IPS DF 4.7 (cell line): ENCODE results near the gene NPHS2.

ENCODE experiments used
- DNase-seq: peaks from one replicate; pipeline ENCODE4 v3.0.0-alpha.2; 2013; ENCODE audit warnings: low spot score; ENCODE audit errors: extremely low read depth

NPHS2 gene

DNA sequence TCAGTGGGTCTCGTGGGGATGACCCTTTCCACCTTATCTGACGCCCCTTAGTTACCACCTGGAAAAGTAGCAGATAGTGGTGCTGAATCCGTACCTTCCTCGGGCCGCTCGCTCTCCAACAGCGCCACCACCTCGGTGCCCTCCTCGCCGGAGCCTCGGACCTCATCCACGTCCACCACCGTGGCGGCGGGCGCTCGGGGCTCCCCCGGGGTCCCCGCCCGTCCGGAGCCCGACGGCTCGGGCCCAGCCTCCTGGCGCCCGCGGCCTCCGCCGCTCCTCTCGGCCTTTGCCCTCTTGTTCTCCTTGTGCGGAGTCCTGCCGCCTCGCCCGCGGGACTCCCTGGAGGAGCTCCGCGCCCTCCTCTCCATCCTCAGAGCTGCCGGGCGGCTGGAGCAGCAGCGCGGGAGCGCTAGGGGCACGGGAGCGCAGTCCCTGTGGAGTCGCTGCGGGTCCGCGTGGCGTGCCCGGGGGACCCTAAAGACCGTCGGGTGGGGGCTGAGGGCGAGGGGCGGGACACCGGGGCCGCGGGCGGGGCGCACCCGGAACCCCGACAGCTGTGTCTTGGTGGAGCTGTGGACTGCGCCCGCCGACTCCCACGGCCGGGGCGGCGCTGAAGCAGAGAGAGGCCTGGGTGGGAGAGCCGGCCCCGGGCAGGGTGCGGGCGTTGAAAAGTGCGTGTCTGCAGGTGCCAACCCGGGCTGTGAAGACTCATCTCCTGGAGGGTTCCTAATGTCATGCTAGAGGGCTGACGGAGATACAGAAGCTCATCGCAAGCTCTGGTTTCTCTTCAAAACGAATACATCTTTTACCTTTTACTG is at the start of gene NPHS2:
Gene NPHS2 (minus strand): TSS at position 452 of the 818 bp plus-strand sequence. CDS start 84 bp downstream, at position 368.
- no peak for DNase-seq

GRCh38 chr1:179612361-179612760 is 36.6 kb upstream of the NPHS2 start:
- no peak for DNase-seq

DNA sequence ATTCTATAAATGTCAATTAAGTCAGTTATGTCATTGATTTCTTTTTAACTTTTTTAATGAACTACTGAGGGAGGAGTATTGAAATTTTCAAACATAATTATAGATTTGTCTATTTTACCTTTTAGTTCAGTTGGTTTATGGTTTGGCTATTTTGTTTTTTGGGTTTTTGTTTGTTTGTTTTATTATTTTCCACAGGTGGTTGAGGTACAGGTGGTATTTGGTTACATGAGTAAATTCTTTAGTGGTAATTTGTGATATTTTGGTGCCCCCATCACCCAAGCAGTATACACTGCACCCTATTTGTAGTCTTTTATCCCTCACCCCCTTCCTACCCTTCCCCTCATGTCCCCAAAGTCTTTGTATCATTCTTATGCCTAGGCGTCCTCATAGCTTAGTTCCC is 25.3 kb upstream of the NPHS2 start:
- no peak for DNase-seq

GRCh38 chr1:179599623-179600249 is 24.0 kb upstream of the NPHS2 start:
- DNase-seq, result no peak

DNA sequence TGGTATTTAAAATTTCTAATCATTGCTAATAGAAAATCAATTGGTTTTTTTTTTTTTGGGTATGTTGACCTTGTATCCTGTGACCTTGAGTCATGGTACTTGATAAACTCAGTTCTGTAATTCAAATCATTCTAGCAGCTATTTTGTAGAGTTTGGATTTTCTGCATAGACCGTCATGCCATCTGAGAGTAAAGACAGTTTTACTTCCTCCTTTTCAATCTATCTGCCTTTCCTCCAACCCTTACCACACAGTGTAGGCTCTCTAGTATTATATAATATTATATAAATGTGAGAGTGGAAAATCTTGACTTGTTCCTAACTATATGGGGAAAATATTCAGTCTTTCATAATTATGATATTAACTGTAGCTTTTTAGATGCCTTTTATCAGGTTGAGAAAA is 22.9 kb upstream of the NPHS2 start:
- no peak for DNase-seq

DNA sequence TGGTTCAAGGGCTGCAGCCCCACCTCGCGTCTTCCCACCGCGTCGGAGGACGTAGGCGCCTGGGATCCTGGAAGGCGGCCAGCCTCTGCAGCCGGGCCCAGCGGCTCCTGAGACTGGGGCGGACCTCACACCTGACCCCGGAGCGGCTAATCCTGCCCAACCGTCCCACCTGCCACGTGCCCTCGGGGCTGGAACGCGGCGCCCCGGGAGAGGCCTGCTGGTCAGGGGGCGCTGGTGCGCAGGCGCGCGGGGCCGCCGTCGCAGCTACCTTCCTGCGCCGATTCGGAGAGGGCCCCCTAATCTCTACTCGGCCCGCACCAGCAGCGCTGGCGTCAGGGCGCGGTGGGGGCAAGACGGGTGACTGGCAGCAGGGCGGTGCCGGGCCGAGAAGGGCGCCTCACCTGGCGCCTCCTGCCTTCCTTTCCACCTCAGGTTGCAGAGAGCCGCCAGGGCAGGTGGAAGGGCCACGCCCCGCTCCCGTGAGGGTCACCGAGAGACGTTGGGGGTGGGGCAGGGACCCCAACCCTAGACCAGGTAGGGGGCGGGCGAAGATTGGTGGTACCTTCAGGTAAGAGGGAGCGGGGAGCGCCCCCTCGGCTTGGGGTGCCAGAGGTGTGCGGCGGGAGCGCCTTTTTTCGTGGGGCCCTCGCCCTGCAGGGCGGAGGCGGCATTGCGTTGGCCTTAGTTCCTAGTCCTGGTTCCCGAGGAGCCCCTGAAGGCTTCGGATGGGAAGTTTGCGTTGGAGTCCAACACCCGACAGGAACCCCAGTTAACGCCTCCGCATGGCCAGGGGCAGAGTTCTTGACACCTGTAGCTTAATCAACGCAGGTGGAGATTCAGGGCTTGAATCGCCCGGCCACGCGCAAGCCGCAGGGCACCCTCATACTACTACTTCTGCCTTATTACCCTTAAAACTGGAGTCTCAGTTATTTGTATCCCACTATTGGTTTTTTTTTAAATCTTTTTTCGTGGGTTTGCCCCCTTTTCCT is 16.1 kb upstream of the NPHS2 start, which contains the start of gene TDRD5:
Gene TDRD5 (plus strand): TSS at position 241 of the 989 bp plus-strand sequence. CDS start 784 bp downstream, outside the sequence.
- DNase-seq, result no peak

DNA sequence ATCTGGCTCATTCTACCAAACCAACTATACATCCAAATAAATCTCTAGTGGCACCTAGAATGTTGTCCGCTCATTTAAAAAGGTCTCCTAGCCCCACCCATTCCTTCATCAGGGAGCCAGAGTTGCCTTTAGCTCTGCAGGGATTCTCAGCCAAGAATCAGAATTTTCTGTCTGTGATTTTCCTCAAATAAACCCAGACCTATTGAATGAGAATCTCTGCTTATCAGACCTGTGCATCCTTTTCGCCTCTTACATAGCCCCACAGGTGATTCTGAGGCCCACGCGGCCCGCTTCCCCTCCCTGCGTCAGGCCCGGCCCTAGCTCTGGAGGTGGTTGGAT is 15.5 kb upstream of the NPHS2 start:
- no peak for DNase-seq

DNA sequence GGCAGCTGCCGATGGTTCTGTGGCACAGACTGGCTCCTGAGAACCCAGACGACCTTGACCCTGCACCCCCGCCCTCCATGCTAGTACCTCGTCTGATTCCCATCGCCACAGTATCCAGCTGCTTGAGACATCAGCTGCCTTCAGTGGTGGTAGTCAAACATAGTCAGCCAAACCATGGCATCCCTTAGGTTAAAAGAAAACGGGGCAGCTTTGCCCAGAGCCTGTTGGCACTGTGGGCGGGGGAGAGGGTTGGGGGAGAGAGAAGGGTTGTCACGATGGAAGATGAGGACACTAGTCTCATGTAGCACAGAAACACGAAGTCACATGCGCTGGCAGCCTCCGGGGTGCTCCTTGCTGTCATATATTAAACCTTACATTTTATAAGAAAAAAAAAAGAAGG is 14.9 kb upstream of the NPHS2 start:
- no peak for DNase-seq

GRCh38 chr1:179589509-179589908 is 13.8 kb upstream of the NPHS2 start:
- no peak for DNase-seq

DNA sequence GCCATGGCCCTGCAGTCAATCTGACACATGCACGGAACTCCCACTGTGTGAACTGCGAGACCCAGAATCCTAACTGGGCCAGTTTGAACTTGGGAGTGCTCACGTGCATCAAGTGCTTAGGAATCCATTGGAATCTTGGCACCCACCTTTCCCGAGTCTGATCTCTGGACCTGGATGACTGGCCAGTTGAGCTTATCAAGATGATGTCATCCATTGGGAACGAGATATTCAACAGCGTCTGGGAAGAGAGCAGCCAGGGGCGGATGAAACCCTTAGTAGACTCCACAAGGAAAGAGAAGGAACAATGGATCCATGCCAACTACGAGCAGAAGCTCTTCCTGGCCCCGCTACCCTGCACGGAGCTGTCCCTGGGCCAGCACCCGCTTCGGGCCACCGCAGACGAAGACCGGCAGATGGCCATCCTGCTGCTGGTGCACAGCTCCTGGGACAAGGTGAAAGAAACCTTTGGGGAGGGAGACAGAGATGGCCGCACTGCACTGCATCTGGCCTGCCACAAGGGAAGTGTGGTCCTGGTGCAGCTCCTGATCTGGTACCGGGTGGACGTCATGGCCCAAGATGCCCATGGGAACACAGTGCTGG is 12.8 kb upstream of the NPHS2 start:
- no peak for DNase-seq

DNA sequence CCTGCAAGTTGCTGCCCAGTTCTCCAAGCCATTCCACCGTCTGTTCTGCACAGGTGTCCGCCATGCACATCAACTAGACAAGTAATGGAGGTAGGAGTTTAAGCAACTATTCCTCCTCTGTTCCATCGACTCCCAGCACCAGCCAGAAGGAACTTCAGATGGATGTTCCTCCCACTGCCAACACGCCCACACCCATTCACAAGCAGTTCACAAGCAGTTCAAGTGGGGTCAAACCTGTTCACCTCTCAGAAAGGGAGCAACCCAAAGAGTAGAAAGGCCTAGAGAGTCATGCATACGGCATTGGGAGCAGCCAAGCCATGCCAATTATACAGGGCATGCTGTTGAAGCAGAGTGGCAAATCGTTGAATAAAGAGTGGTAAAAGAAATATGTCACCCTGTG is 11.6 kb upstream of the NPHS2 start:
- no peak for DNase-seq

GRCh38 chr1:179586107-179586823 is 10.5 kb upstream of the NPHS2 start:
- DNase-seq, result no peak

GRCh38 chr1:179583771-179584320 is 8.1 kb upstream of the NPHS2 start:
- DNase-seq, result no peak

GRCh38 chr1:179576509-179576908 is 761 bp upstream of the NPHS2 start:
- no peak for DNase-seq

DNA sequence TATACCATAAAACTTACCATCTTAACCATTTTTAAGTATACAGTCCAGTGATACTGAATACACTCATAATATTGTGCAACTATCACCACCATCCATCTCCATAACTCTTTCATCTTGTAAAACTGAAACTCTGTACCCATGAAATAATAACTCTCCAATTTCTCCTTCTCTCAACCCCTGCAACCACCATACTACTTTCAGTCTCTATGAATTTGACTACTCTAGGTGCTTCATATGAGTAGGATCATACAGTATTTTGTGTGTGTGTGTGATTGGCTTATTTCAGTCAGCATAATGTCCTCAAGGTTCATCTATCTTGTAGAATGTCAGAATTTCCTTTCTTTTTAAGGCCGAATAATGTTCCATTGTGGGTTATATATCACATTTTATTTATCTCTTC is 17.7 kb downstream of the NPHS2 start:
- DNase-seq, result no peak

DNA sequence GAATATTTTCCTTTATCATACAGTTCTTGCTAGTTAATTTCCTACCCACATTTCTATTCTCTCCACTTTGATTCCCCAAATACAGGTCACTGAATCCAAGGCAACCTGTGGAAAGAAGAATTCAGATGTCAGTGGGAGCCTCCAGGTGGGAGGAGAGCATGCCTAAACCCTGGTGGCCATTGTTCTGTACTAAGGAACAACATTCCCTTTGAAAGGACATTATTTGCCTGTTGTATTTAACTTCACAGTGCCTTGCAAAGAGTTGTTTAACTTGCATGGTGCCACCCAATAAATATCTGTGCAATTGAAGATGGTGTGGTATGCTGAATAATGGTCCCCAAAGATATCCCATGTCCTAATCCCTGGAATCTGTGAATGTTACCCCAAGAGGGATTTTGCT is 21.3 kb downstream of the NPHS2 start:
- DNase-seq, result no peak

DNA sequence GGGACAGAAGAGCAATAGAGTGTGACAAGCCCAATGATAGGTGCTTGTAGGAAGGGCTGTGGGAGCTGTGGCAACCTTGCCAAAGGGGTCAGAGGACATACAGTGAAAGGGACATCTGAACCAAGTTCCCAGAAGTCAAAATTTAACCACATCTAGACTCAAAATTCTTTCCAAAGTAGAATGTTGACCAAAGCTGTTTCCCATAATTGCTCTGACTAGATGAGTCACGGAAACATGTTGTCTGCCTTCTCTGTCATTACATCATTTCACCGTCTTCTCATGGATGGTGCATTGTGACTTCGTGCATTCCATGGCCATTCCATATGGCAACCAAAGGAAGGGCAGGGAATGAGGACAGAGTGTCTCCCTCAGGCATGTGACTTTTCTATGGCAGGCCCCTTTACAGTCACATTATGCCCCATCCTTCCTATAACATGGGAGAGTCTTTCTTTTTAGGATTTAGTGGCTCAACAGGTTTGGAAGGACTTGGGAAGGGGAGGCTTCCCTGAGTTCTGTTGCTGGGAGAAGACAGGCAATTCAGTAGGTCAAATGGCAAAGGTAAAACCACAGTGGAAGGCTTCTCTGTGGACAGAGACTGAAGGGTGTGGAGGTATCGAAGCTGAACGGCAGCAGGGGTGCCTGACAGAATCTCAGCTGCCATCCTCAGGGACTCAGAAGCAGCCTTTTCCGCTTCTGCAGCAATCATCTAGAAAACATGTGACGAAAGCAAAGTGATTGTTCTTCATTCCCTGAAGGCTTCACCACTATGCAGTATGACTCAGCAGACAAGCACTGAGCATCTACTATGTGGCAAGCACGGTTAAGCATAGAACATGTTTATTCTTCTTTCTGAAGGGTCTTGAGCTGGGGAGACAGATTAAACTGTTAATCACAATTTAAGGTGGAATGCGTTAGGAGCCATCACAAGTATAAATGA is 24.7 kb downstream of the NPHS2 start:
- DNase-seq, result no peak

GRCh38 chr1:179549368-179549700 is 26.4 kb downstream of the NPHS2 start:
- no peak for DNase-seq

GRCh38 chr1:179548666-179549367 is 26.9 kb downstream of the NPHS2 start:
- DNase-seq, result no peak
